ENCODE results near the gene CCHCR1.

Gene CCHCR1

DNA sequence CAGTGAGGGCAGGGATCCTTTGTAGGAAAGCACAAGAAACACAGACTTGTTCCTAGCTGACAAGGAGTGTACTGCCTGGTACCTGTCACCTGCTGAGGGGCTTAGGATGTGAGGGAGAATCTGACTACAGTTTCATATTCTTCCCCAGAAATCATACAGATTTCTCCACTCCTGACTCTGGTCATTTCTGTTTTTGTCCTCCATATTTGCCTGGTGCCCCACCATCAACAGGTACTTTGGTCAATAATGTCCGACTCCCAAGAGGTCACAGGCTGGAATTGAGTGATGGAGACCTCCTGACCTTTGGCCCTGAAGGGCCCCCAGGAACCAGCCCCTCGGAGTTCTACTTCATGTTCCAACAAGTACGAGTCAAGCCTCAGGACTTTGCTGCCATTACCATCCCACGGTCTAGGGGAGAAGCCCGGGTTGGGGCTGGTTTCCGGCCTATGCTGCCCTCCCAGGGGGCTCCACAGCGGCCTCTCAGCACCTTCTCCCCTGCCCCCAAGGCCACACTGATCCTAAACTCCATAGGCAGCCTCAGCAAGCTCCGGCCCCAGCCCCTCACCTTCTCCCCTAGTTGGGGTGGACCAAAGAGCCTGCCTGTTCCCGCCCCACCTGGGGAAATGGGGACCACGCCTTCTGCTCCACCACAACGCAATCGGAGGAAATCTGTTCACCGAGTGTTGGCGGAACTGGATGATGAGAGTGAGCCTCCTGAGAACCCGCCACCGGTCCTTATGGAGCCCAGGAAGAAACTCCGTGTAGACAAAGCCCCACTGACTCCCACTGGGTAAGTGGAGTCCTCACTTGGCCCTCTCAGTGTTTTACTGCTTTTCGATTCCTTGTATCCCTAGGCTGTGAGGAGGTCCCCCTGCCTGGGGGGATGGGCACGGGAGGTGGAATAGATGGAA, 3.9 kb upstream of the CCHCR1 start:
- DNase-seq = no peak

DNA sequence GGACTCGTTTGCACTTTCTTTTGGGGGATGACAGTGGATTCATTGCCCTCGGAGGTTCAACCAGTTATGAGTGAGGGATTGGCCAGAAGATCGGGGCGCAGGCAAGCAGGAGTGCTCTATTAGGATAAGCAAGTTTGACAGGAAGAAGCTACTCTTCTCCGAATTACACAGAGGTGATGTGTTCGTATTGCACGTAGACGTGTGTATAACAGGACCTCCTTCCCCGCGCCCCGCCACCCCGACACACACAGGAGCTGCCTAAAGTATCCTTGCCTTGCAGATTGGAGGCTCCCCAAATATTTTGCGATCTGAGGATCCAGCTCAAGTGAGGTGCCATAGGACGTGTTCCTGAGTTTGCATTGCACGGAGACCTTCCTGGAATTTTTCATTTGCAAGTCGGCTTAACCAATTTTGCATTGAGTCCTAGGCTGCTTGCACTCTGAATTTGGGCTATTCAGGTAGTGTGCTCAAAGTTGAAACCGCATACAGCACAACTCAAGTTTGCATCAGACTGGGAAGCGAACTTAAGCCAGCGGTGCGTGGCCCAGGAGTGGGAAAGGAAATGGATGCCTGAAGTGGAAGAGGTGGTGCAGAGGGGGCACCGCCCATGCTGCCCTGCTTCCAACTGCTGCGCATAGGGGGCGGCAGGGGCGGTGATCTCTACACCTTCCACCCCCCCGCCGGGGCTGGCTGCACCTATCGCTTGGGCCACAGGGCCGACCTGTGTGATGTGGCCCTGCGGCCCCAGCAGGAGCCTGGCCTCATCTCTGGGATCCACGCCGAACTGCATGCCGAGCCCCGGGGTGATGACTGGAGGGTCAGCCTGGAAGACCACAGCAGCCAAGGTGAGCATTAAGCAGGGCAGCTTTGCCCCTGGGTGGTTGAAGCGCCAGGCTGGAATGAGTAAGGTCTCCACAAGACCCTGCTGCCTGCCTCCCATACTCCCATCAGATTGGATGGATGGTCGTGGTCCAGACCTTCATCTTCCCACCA, 1.6 kb upstream of the CCHCR1 start:
- DNase-seq = peak; percentile 18

- peak; percentile 99 for DNase-seq
These were observed 699 bp upstream of the CCHCR1 start, which contains the start of gene TCF19 for GRCh38 chr6:31158140-31158862. Gene TCF19 (plus strand): TSS chr6:31158589. CDS start chr6:31159470, 881 bp downstream.

DNA sequence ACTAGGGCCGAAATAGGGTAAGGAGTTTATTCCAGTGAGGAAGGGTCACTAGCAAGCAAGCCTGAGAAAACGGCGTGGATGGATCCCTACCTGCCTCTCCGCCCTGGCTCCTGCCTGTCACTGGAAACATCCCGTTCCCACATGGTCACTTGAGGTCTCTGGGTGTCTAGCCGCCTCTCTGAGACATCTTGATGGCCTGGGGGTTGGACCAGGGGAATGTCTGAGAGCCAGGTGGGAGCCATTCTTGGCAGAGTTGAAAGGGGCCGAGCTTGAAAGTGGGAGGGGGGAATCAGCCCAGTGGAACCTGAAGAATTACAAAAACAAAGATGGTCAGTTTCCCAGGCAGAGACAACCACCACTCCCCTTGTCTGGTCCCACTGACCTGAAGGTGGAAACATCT, 961 bp downstream of the CCHCR1 start:
- DNase-seq = no peak

GRCh38 chr6:31154436-31154835, 3.2 kb downstream of the CCHCR1 start:
- no peak for DNase-seq

- DNase-seq = no peak
These were observed 4.8 kb downstream of the CCHCR1 start for GRCh38 chr6:31152781-31153180.

DNA sequence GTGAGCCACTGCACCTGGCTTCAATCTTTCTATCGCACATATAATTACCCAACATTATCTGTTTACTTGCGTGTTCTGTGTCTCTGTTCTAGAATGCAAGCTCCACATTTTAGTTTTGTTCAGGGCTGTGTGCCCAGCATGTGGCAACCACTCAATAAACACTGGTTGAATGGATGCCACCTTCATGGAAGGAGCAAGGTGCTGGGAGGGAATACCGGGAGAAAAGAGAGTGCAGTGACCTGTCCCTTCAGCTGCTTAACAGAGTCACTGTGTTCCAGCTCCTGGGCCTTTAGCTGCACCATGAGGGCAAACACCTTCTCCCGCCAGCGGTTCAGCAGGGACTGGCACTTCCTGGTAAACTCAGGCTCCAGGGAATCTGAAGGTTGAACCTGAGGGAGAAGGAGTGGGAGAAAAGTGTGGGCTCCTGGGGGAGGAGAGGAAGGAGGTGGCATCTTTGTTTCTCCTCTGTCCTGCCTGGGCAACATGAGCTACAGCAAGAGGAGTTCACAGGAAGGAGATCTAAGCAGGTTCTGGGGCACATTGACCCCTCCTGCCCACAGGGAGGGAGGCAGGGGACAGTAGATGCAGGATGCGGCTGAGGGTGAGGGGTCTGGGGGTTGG, 7.7 kb downstream of the CCHCR1 start:
- DNase-seq = no peak

DNA sequence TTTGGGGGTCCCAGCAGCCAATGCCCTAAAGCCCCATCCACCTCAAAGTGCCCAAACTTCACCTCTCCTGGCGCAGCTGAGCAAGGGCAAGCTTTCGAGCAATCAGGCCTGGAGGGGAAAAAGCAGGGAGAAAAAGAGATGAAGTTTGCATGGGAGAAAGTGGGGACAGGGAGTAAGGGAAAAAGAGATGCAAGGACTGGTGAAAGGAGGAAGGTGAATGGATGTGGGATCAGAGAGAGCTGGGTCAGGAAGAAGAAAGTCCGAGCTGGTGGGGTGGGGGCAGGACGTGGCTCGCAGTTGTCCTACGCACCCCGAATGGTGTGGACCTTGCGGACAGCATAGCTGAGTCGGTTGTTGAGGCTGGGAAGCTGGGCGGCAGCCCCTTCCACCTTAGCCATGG, 12.2 kb downstream of the CCHCR1 start:
- no peak for DNase-seq

GRCh38 chr6:31144970-31145340, 12.6 kb downstream of the CCHCR1 start:
- DNase-seq = no peak

GRCh38 chr6:31144296-31144969, 13.2 kb downstream of the CCHCR1 start:
- no peak for DNase-seq

GRCh38 chr6:31143148-31143547, 14.5 kb downstream of the CCHCR1 start:
- peak; percentile 84 for DNase-seq

GRCh38 chr6:31142361-31142761, 15.2 kb downstream of the CCHCR1 start:
- no peak for DNase-seq

GRCh38 chr6:31140643-31141042, 17.0 kb downstream of the CCHCR1 start:
- no peak for DNase-seq

- peak; percentile 93 for DNase-seq
These were observed 18.0 kb downstream of the CCHCR1 start for GRCh38 chr6:31139599-31139998.

DNA sequence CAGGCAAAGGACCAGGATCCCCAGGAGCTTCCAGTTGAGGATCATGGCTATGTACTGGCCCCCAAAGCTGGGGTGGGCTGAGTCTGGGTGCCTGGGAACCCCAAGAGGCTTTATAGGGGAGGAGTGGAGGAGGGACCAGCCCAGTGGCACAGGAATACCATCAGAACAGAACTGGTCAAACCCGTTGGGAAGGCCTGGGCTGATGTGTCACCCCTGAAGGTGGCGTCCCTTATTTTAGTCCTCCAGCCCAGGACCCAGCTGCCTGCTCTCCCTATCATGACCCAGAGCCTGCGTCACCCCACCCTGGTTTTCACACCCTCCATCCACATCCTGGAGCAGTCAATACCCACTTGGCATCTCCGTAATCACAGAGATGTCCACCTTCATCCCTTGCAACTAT, 18.6 kb downstream of the CCHCR1 start, which contains the start of gene PSORS1C2:
Gene PSORS1C2, minus strand, starts transcription at position 85 of the 400 bp plus-strand sequence. Its CDS starts 40 bp downstream, at position 45.
- no peak for DNase-seq

- DNase-seq = no peak
These were observed 21.9 kb downstream of the CCHCR1 start for GRCh38 chr6:31135710-31136109.

DNA sequence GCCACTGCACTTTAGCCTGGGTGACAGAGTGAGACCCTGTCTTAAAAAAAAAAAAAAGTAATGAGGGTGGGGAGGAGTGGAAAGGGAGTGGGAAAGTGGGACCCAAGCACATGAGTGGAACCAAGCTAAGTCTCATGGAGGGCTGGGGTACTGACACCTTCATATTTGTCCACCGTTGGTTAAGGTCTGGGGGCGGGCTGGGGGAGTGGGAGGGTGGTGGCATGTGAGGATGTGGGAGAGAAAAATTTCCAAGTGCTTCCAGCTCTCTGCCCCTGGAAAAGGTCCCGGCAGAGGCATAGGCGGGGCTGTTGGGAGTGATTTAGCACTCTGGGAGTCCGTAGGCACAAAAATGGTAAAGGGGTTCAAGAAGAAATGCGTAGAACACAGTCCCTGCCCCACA, 24.8 kb downstream of the CCHCR1 start:
- no peak for DNase-seq

DNA sequence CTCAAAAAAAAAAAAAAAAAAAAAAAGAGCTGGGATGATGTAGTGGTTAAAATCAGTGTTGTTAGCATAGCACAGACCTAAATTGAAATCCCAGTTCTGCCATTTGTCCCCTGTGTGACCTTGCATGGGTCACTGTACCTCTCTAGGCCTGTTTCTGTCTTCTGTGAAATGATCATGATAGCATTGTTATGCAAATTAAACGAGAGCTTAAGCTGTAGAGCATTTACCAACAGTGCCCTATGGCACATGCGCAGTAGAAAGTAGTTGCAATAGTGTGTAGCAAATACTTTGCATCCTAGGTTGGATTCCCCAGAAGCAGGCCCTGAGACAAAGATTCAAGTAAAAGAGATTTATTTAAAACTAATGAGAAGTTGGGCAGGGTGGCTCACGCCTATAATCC, 26.0 kb downstream of the CCHCR1 start:
- no peak for DNase-seq

DNA sequence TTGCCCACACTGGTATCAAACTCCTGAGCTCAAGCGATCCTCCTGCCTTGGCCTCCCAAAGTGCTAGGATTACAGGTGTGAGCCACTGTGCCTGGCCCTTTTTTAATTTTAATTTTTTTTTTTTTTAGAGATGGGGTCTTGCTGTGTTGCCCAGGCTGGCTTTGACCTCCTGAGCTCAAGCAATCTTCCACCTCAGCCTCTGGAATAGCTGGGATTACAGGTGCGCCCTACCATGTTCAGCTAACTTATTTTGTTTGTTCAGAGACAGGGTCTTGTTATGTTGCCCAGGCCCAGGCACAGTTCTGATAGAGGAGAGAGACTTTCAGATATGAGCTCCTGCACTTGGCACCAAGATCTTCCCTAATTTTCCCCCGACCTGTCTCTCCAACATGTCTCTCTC, 26.9 kb downstream of the CCHCR1 start:
- no peak for DNase-seq

DNA sequence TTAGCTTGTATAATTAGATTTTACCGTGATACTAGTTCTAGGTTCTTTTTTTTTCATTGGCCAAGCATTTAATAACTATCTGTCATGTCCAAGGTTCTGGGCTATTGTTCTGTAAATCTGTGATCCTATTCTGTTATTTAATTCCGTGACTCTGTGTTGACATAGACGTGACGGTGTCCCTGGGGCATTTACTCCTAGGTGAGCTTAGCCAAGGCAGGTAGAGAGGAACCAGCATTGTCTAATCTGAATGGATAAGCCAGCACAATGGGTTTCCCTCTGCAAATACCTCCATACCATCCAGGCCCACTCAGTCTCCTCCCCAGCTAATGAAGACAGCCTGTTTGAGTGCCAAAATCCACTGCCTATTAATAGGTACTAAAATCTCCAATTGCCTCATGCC, 28.5 kb downstream of the CCHCR1 start:
- DNase-seq = no peak

DNA sequence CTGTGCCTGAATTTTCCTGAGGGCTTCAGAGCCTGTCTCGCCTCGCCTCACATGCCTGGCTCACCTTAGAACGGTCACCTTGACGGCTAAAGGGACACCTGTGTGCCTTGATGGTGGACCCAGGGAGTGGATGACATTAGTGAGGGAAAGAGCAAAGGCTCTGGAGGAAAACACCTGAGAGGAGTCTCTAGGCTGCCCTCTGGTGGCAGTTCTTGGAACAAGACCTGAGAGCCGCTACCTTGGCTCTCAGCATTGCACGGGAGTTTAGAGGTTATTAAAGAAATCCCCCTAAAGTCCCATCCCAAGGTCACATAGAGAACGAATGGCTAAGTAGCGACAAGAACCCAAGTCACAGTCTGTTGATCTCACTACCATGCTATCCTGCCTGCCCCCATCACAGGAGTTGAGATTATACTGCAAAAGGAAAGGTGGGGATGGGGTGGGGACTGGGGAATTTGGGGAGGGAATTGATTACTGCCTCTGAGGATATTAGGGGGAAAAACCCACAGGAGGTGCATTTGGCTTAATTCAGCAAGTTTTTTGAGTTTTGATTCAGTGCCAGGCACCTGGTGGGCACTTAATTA, 29.4 kb downstream of the CCHCR1 start:
- DNase-seq = peak; percentile 31

Data from fibroblast of skin of right biceps (primary cell).